ENCODE measurements around the gene ELK3. TPM values are rescaled to one million over a fixed set of nuclear protein-coding genes. Genes with fewer than 3 reads are reported as not detected.

Gene ELK3
- total RNA-seq, 4 donors from 2014 or later = 10.0 to 13.5 (median 11.0) TPM

DNA sequence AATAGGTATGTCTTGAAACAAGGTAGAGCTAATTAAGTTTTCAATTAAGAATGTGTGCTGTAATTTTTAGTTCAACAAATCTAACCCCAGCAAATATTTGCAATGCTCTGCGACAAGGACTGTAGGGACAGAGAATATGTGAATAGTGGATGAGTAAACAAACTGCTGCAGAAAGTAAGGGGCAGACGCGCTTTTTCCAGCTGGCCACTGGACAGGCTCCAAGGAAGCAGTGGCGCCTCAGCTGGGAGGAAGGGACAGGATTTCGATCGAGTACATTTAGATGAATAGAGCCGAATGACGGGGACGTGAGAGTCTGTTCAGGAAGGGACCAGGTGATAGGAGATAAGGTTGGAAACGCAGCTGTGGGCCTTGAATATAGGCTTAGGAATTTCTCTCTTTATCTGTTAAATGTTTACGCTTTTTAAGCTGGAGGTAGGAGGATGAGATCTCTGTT lies 69.3 kb downstream of the ELK3 start:
- TF ChIP-seq EP300 (IDR thresholded peaks at IDR 0.05) (no peak), POLR2A (IDR thresholded peaks at IDR 0.05) (no peak), POLR2AphosphoS5 (IDR thresholded peaks at IDR 0.05) (no peak)
- TF ChIP-seq, protein P1, sequence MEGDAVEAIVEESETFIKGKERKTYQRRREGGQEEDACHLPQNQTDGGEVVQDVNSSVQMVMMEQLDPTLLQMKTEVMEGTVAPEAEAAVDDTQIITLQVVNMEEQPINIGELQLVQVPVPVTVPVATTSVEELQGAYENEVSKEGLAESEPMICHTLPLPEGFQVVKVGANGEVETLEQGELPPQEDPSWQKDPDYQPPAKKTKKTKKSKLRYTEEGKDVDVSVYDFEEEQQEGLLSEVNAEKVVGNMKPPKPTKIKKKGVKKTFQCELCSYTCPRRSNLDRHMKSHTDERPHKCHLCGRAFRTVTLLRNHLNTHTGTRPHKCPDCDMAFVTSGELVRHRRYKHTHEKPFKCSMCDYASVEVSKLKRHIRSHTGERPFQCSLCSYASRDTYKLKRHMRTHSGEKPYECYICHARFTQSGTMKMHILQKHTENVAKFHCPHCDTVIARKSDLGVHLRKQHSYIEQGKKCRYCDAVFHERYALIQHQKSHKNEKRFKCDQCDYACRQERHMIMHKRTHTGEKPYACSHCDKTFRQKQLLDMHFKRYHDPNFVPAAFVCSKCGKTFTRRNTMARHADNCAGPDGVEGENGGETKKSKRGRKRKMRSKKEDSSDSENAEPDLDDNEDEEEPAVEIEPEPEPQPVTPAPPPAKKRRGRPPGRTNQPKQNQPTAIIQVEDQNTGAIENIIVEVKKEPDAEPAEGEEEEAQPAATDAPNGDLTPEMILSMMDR (IDR thresholded peaks at IDR 0.05) = no peak
- Histone ChIP-seq H3K9me3 (no peaks in the 10 kb centered on the region), H3K4me3 (no peak overlapping the region), H3K27me3 (no peaks in the 10 kb centered on the region), H3K4me1 (peaks cover 11% of the 10 kb centered on the region), H3K36me3 (peaks cover 28% of the 10 kb centered on the region), H3K27ac (no peak overlapping the region)
- 71% methylated on average over 11 of the region's 11 CpGs for WGBS
- DNase-seq (ENCODE audit: low spot score in 2 of 2) = no peak

DNA sequence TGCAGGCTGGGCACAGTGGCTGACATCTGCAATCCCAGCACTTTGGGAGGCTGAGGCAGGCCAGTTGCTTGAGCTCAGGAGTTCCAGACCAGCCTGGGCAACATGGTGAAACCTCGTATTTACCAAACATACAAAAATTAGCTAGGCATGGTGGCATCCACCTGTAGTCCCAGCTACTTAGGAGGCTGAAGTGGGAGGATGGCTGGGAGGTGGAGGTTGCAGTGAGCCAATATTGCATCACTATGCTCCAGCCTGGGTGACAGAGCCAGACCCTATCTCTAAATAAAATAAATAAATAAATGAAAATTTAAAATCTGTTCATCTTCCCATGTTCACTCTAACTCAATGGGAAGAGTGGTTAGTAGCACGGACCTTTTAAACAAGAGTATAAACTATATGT lies 71.2 kb downstream of the ELK3 start:
- Histone ChIP-seq H3K36me3 (peaks cover 34% of the 10 kb centered on the region), H3K27ac (no peak overlapping the region), H3K27me3 (no peaks in the 10 kb centered on the region), H3K4me1 (peaks cover 4% of the 10 kb centered on the region), H3K9me3 (no peaks in the 10 kb centered on the region), H3K4me3 (no peak overlapping the region)
- no peak for TF ChIP-seq POLR2AphosphoS5 (IDR thresholded peaks at IDR 0.05)
- TF ChIP-seq EP300 (IDR thresholded peaks at IDR 0.05) = no peak
- TF ChIP-seq, protein P1 (IDR thresholded peaks at IDR 0.05) = no peak
- TF ChIP-seq POLR2A (IDR thresholded peaks at IDR 0.05) = no peak
- 97% methylated on average over 2 of the region's 2 CpGs for WGBS
- DNase-seq (ENCODE audit: low spot score in 2 of 2) = no peak

DNA sequence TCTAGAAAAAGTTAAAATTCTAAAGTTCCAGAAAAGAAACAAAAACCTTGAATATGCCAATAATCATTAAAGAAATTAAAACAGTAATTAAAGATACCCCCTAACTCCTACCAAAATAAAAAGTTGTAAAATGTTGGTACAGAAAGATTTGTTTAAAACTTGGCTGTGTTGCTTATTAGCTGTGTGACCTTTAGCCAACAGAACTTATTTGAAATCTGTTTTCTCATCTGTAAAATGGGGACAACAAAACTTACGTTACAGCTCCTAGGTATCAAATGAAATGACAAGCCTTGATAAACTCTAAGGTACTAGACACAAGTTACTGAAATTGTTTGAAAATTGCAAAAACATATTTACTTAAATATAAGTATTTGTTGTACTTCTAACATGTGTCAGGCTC lies 71.7 kb downstream of the ELK3 start:
- TF ChIP-seq EP300 (IDR thresholded peaks at IDR 0.05) (no peak), POLR2AphosphoS5 (IDR thresholded peaks at IDR 0.05) (no peak), POLR2A (IDR thresholded peaks at IDR 0.05) (no peak)
- TF ChIP-seq, protein P1 (IDR thresholded peaks at IDR 0.05) = no peak
- WGBS = 95% methylated on average over 1 of the region's 1 CpG
- Histone ChIP-seq H3K36me3 (peaks cover 32% of the 10 kb centered on the region), H3K27me3 (no peaks in the 10 kb centered on the region), H3K4me1 (peaks cover 4% of the 10 kb centered on the region), H3K4me3 (no peak overlapping the region), H3K27ac (no peak overlapping the region), H3K9me3 (no peaks in the 10 kb centered on the region)
- DNase-seq (ENCODE audit: low spot score in 2 of 2) = no peak

DNA sequence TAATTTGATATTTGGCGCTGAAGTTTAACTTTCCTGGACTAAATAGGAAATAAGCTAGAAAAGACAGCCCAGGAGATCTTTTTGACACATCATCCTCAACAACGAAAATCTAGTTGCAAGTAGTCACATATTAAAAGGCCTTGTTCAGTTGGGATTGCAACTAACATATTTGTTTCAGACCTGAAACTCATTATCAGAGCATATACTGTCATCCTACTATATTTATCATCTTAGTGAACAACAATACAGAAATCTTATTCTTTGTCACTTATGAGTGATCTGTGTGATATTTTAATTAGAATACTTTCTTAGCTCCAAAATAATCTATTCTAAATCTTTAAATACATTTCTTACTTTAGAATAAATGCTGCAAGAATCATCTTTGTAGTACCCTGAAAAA lies 72.1 kb downstream of the ELK3 start:
- Histone ChIP-seq H3K4me1 (peaks cover under 1% of the 10 kb centered on the region), H3K27ac (no peak overlapping the region), H3K36me3 (peaks cover 29% of the 10 kb centered on the region), H3K9me3 (no peaks in the 10 kb centered on the region), H3K27me3 (no peaks in the 10 kb centered on the region), H3K4me3 (no peak overlapping the region)
- DNase-seq (ENCODE audit: low spot score in 2 of 2) = no peak
- TF ChIP-seq POLR2AphosphoS5 (IDR thresholded peaks at IDR 0.05) (no peak), POLR2A (IDR thresholded peaks at IDR 0.05) (no peak)
- 80% methylated on average over 2 of the region's 2 CpGs for WGBS

DNA sequence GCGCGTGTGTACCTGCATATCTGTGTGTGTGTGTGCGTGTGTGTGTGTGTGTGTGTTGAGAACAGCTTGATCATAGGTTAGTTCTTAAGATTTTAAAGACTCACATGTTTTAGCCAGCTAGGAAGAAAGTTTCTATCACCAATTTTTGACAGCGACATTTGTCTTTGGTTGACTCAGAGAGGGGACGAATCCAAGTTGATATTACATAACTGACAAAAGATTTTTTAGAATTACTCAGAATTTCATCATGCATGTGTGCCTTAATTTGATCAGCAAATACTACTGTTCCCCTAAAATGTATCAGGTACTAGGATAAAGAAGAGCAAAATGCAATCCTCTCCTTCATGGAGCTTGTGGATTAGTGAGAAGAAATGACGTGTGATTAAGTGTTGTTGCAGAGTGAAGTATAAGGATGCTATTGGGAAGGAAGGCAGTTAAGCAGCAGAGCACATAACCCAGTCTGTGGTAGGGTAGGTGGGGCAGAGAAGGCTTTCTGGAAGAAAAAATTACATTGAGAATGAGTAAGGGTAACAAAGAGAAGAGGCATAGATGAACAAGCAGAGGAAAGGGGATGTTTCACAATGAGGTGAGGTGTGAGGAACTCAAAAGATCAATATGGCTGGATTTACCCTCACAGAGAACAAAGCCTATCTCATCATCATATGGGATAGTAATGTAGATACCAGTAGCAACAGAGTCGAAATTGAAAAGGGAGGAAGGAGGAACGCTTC lies 77.5 kb downstream of the ELK3 start:
- WGBS = 75% methylated on average over 8 of the region's 8 CpGs
- TF ChIP-seq, protein P1 (IDR thresholded peaks at IDR 0.05) = no peak
- TF ChIP-seq POLR2A (IDR thresholded peaks at IDR 0.05) (no peak), POLR2AphosphoS5 (IDR thresholded peaks at IDR 0.05) (no peak), EP300 (IDR thresholded peaks at IDR 0.05) (no peak)
- Histone ChIP-seq H3K4me1 (no peaks in the 10 kb centered on the region), H3K9me3 (no peaks in the 10 kb centered on the region), H3K27ac (no peak overlapping the region), H3K4me3 (no peak overlapping the region), H3K27me3 (no peaks in the 10 kb centered on the region), H3K36me3 (peaks cover 32% of the 10 kb centered on the region)
- DNase-seq (ENCODE audit: low spot score in 2 of 2) = no peak
